GM12878 (cell line): ENCODE data around the gene MSL1. TPM values are rescaled to one million over a fixed set of nuclear protein-coding genes. Genes with fewer than 3 reads are reported as not detected.

Source experiments
- BHLHE40 ChIP-seq, 2 experiments: fragments of 450-650 bp in 1 of 2; IDR thresholded peaks; 2 replicates each; pipeline ENCODE4 v1.6.1; 2011 to 2017; ENCODE audit warnings: low read depth in 2 of 2, borderline replicate concordance in 1 of 2, improper control_type of control experiment in 1 of 2, low read length in 1 of 2, mild to moderate bottlenecking in 1 of 2
- BMI1 ChIP-seq: fragments of 450-650 bp; IDR thresholded peaks from 2 replicates; pipeline ENCODE4 v1.6.1; 2016; ENCODE audit warnings: mild to moderate bottlenecking, moderate library complexity, borderline replicate concordance
- FOXM1 ChIP-seq: IDR thresholded peaks from 2 replicates; pipeline ENCODE4 v1.6.1; 2012; ENCODE audit warnings: low read depth, mild to moderate bottlenecking, inconsistent platforms, low read length, moderate library complexity
- PRDM15 ChIP-seq: fragments of 450-650 bp; formaldehyde crosslinking; IDR thresholded peaks from 2 replicates; pipeline ENCODE4 v1.4.0; 2020; ENCODE audit warnings: mild to moderate bottlenecking, moderate library complexity
- RB1 ChIP-seq: fragments of 450-650 bp; formaldehyde crosslinking; IDR thresholded peaks from 2 replicates; pipeline ENCODE4 v1.6.1; 2017; ENCODE audit warnings: mild to moderate bottlenecking, borderline replicate concordance
- USF1 ChIP-seq: IDR thresholded peaks from 2 replicates; pipeline ENCODE4 v1.6.1; 2011; ENCODE audit warnings: borderline replicate concordance, low read depth, mild to moderate bottlenecking, moderate library complexity, mixed read lengths, low read length; ENCODE audit not compliant: insufficient read depth; ENCODE audit errors: extremely low read length
- ZBTB4 ChIP-seq: fragments of 450-650 bp; formaldehyde crosslinking; IDR thresholded peaks from 2 replicates; pipeline ENCODE4 v1.4.0; 2022; ENCODE audit warnings: mild to moderate bottlenecking, moderate library complexity
- ZNF687 ChIP-seq: fragments of 450-650 bp; IDR thresholded peaks from 2 replicates; pipeline ENCODE4 v1.6.1; 2017; ENCODE audit warnings: mild to moderate bottlenecking, moderate library complexity
- polyA plus RNA-seq, 11 experiments: library from polyadenylated mRNA; depleted of rRNA in 4 of 11; unstranded in 6 of 11; stranded (reverse) in 5 of 11; fragments of >200 nt; fragmentation: Nextera tagmentation in 4 of 11; fragmentation: Illumina TruSeq in 1 of 11; extraction: Ambion mirVana in 4 of 11; extraction: Trizol in 1 of 11; gene quantifications; 1 replicate in 1 of 11; 2 replicates in 10 of 11; pipeline versions ENCODE4 v1.2.1 to v1.2.3, GENCODE V29; 2011 to 2016; ENCODE audit warnings: inconsistent platforms in 2 of 11, missing spikeins in 2 of 11, low read depth in 1 of 11
- total RNA-seq, 4 experiments: library from RNA; depleted of rRNA in 3 of 4; stranded (reverse); fragments of >200 nt in 3 of 4; fragmentation: Illumina TruSeq in 1 of 4; extraction: Trizol in 1 of 4; gene quantifications; 2 replicates each; pipeline versions ENCODE4 v1.2.1 to v1.2.3, GENCODE V29; 2013 to 2021

The MSL1 gene
- total and polyA plus RNA-seq, 10 of the 15 experiments (the other 5 are each of a cell fraction or from before 2014, with no cell fraction given) = 6.1 to 95.2 (median 51.8) TPM

- peak; percentile 97 for TF ChIP-seq ZNF687
- TF ChIP-seq PRDM15 = no peak
- TF ChIP-seq RB1 = no peak
- TF ChIP-seq BMI1 = no peak
- TF ChIP-seq FOXM1 = no peak
- TF ChIP-seq ZBTB4 = peak; percentile 54; the same call in 1 of the 2 replicates
- peak; percentile 8 to 52; a peak in 1 of 4 replicates for TF ChIP-seq BHLHE40 (IDR thresholded peaks at IDR 0.05; ENCODE audit: borderline replicate concordance in 1 of 2, low read depth in 2 of 2, low read length in 1 of 2)
- peak; percentile 19 for TF ChIP-seq USF1
These were observed 23.6 kb upstream of the MSL1 start (continued) for GRCh38 chr17:40097931-40098845.
